ENCODE data around the gene CEP192.
A peak's percentile ranks its signal among the peaks of the same experiment; 100 is the strongest.

The CEP192 gene

GRCh38 chr18:13158428-13158827 lies 167.3 kb downstream of the CEP192 start:
- no peak for TF ChIP-seq CTCF (IDR thresholded peaks at IDR 0.05; ENCODE audit: low read depth, low read length, missing control alignments)
- DNase-seq (ENCODE audit: low read depth) = no peak

GRCh38 chr18:13159579-13159978 lies 168.4 kb downstream of the CEP192 start:
- peak; percentile 26 for DNase-seq (ENCODE audit: low read depth)
- no peak overlapping the region for H3K4me3 ChIP-seq (ENCODE audit: low read depth, low read length)
- peak; percentile 87 for TF ChIP-seq CTCF (IDR thresholded peaks at IDR 0.05; ENCODE audit: low read depth, low read length, missing control alignments)

More at GRCh38 chr18:13158428-13158827, 167.3 kb downstream of the CEP192 start:
- H3K4me3 ChIP-seq (ENCODE audit: low read depth, low read length) = no peak overlapping the region

GRCh38 chr18:13161276-13161899 lies 170.2 kb downstream of the CEP192 start:
- no peak for TF ChIP-seq CTCF (IDR thresholded peaks at IDR 0.05; ENCODE audit: low read depth, low read length, missing control alignments)
- DNase-seq (ENCODE audit: low read depth) = no peak
- H3K4me3 ChIP-seq (ENCODE audit: low read depth, low read length) = no peak overlapping the region

GRCh38 chr18:13163167-13163927 lies 172.2 kb downstream of the CEP192 start:
- TF ChIP-seq CTCF (IDR thresholded peaks at IDR 0.05; ENCODE audit: low read depth, low read length, missing control alignments) = no peak
- no peak overlapping the region for H3K4me3 ChIP-seq (ENCODE audit: low read depth, low read length)
- DNase-seq (ENCODE audit: low read depth) = no peak

- DNase-seq (ENCODE audit: low read depth) = no peak
- TF ChIP-seq CTCF (IDR thresholded peaks at IDR 0.05; ENCODE audit: low read depth, low read length, missing control alignments) = no peak
- H3K4me3 ChIP-seq (ENCODE audit: low read depth, low read length) = no peak overlapping the region
Observed at GRCh38 chr18:13164406-13164805, 173.2 kb downstream of the CEP192 start.

GRCh38 chr18:13165636-13166423 lies 174.7 kb downstream of the CEP192 start:
- no peak for TF ChIP-seq CTCF (IDR thresholded peaks at IDR 0.05; ENCODE audit: low read depth, low read length, missing control alignments)
- DNase-seq (ENCODE audit: low read depth) = no peak
- H3K4me3 ChIP-seq (ENCODE audit: low read depth, low read length) = no peak overlapping the region

Measured in GM12864 (cell line).